H1 (cell line): Measurements from ENCODE around the gene TFR2.

Experiments
- CTCF ChIP-seq, 3 experiments: IDR thresholded peaks; 1 replicate in 2 of 3; 2 replicates in 1 of 3; pipeline versions ENCODE4 v1.5.1 to v1.6.1; 2011; ENCODE audit warnings: low read length in 3 of 3, mild to moderate bottlenecking in 3 of 3, inconsistent platforms in 2 of 3, low read depth in 1 of 3, moderate library complexity in 1 of 3; ENCODE audit not compliant: insufficient read depth in 1 of 3; ENCODE audit errors: control extremely low read depth in 1 of 3
- EP300 ChIP-seq, 2 experiments: IDR thresholded peaks; 1 replicate in 1 of 2; 2 replicates in 1 of 2; pipeline ENCODE4 v1.6.1; 2011 to 2012; ENCODE audit warnings: low read depth in 2 of 2, low read length in 2 of 2, mild to moderate bottlenecking in 2 of 2, borderline replicate concordance in 1 of 2, inconsistent platforms in 1 of 2, moderate library complexity in 1 of 2
- POLR2A ChIP-seq, 2 experiments: IDR thresholded peaks; 1 replicate in 1 of 2; 2 replicates in 1 of 2; pipeline ENCODE4 v1.6.1; 2011; ENCODE audit warnings: low read depth in 2 of 2, low read length in 2 of 2, mild to moderate bottlenecking in 2 of 2; ENCODE audit errors: control extremely low read depth in 1 of 2
- POLR2AphosphoS5 ChIP-seq: IDR thresholded peaks from 2 replicates; pipeline ENCODE4 v1.6.1; 2011; ENCODE audit warnings: low read depth, low read length
- RXRA ChIP-seq: IDR thresholded peaks from 2 replicates; pipeline ENCODE4 v1.6.1; 2011; ENCODE audit warnings: low read depth, mild to moderate bottlenecking, low read length, moderate library complexity; ENCODE audit not compliant: insufficient read depth
- TBP ChIP-seq: IDR thresholded peaks from 2 replicates; pipeline ENCODE4 v1.6.1; 2011; ENCODE audit warnings: low read depth, low read length, improper control_type of control experiment

- TF ChIP-seq EP300 (IDR thresholded peaks at IDR 0.05; ENCODE audit: borderline replicate concordance in 1 of 2, low read depth in 2 of 2, low read length in 2 of 2) (no peak), POLR2AphosphoS5 (peak; percentile 81), RXRA (no peak), CTCF (IDR thresholded peaks at IDR 0.05; ENCODE audit: control extremely low read depth in 1 of 3, insufficient read depth in 1 of 3, low read depth in 1 of 3, low read length in 3 of 3) (peak in 1 of 3 experiments; percentile 27; a peak in 2 of 4 replicates), POLR2A (IDR thresholded peaks at IDR 0.05; ENCODE audit: control extremely low read depth in 1 of 2, low read depth in 2 of 2, low read length in 2 of 2) (peak in 1 of 2 experiments; percentile 88; a peak in 2 of 3 replicates), TBP (peak; percentile 49)
Measured at GRCh38 chr7:100604028-100604975, 37.0 kb downstream of the TFR2 start.
